MM.1S (cell line): ENCODE data around the gene IL17RE.

Experiments
- DNase-seq: peaks from one replicate; pipeline ENCODE4 v3.0.0-alpha.2; 2015
- H2AFZ ChIP-seq: fragments of 300-600 bp; sonication (generic); 2 replicates; pipeline ENCODE4 v1.6.0; 2016; ENCODE audit warnings: antibody characterized with exemption, low read length
- H3F3A ChIP-seq: fragments of 300-600 bp; sonication (generic); 2 replicates; pipeline ENCODE4 v1.6.1; 2016; ENCODE audit warnings: mild to moderate bottlenecking, antibody characterized with exemption, low read length, moderate library complexity, mixed read lengths; ENCODE audit not compliant: insufficient read depth
- H3K27ac ChIP-seq: fragments of 300-600 bp; sonication (generic); 2 replicates; pipeline ENCODE4 v1.5.1; 2016; ENCODE audit warnings: mild to moderate bottlenecking, low read length
- H3K27me3 ChIP-seq: fragments of 300-600 bp; sonication (generic); replicated peaks from 2 replicates; pipeline ENCODE4 v1.6.0; 2016; ENCODE audit warnings: low read length; ENCODE audit not compliant: insufficient read depth
- H3K36me3 ChIP-seq: fragments of 300-600 bp; sonication (generic); replicated peaks from 2 replicates; pipeline ENCODE4 v1.6.1; 2016; ENCODE audit warnings: mild to moderate bottlenecking, low read length, mixed read lengths; ENCODE audit not compliant: insufficient read depth
- H3K4me1 ChIP-seq: fragments of 300-600 bp; sonication (generic); 2 replicates; pipeline ENCODE4 v1.6.1; 2016; ENCODE audit warnings: low read length, mixed read lengths
- H3K4me2 ChIP-seq: fragments of 300-600 bp; sonication (generic); 2 replicates; pipeline ENCODE4 v1.6.0; 2016; ENCODE audit warnings: low read depth, low read length
- H3K4me3 ChIP-seq: fragments of 300-600 bp; sonication (generic); 2 replicates; pipeline ENCODE4 v1.5.1; 2016; ENCODE audit warnings: low read length, mixed read lengths
- H3K79me2 ChIP-seq: fragments of 300-600 bp; sonication (generic); 2 replicates; pipeline ENCODE4 v1.6.1; 2016; ENCODE audit warnings: mixed run types, low read length, mixed read lengths
- H3K9ac ChIP-seq: fragments of 300-600 bp; sonication (generic); 2 replicates; pipeline ENCODE4 v1.6.1; 2016; ENCODE audit warnings: low read length, mixed read lengths
- H3K9me2 ChIP-seq: fragments of 300-600 bp; sonication (generic); replicated peaks from 2 replicates; pipeline ENCODE4 v1.6.1; 2016; ENCODE audit warnings: mild to moderate bottlenecking, low read length, mixed read lengths; ENCODE audit not compliant: insufficient read depth
- H3K9me3 ChIP-seq: fragments of 300-600 bp; sonication (generic); replicated peaks from 2 replicates; pipeline ENCODE4 v1.6.1; 2016; ENCODE audit warnings: mild to moderate bottlenecking, low read length, mixed read lengths; ENCODE audit not compliant: insufficient read depth
- H4K20me1 ChIP-seq: fragments of 300-600 bp; sonication (generic); 2 replicates; pipeline ENCODE4 v1.6.1; 2016; ENCODE audit warnings: mild to moderate bottlenecking, low read length, moderate library complexity, mixed read lengths; ENCODE audit not compliant: insufficient read depth
- EZH2 ChIP-seq: fragments of 300-600 bp; sonication (generic); optimal IDR thresholded peaks from 2 replicates; pipeline ENCODE3; 2017; ENCODE audit warnings: low read depth, mild to moderate bottlenecking, antibody characterized with exemption, low read length, mixed read lengths
- EZH2phosphoT487 ChIP-seq: fragments of 300-600 bp; sonication (generic); IDR thresholded peaks from 2 replicates; pipeline ENCODE4 v1.6.1; 2018; ENCODE audit warnings: antibody characterized with exemption, low read length
- TF ChIP-seq, protein P1 (sequence below): fragments of 300-600 bp; sonication (generic); IDR thresholded peaks from 2 replicates; pipeline ENCODE4 v1.5.1; 2016; ENCODE audit warnings: antibody characterized with exemption, low read length, mixed read lengths

Gene IL17RE

DNA sequence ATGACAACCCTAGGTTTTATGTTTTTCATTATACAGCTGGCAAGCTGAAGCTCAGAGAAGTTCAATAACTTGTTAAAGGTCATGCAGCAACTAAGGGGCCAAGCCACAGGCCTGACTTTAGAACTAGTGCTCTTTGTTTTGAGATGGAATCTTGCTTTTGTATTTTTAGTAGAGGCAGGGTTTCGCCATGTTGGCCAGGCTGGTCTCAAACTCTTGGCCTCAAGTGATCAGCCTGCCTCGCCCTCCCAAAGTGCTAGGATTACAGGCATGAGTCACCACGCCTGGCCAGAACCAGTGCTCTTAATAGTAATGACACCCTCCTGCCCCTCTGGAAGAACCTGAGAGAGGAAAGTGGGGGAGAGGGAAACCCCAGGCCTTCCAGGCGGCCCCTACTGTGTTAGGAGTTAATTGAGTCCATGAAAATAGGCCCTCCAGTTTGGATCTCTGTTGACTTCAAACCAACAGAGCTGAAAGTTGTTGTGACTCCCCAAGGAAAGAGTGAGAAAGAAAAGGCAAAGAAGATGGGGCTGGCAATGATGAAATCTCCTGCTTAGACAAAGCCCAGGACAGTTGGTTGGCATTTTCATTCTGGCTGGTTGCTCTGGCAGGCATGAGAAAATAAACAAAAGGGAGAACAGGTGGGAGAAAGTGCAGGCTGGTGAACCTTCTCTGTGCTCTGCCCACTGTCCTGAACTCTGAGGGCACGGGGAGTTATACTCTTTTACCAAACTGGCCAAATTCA is 53.1 kb downstream of the IL17RE start:
- Histone ChIP-seq H3K27ac (no peak overlapping the region), H3F3A (no peaks in the 10 kb centered on the region), H3K27me3 (no peaks in the 10 kb centered on the region), H4K20me1 (no peaks in the 10 kb centered on the region), H3K9ac (no peak overlapping the region), H3K79me2 (no peaks in the 10 kb centered on the region), H3K9me3 (no peaks in the 10 kb centered on the region), H3K4me2 (no peak overlapping the region), H3K36me3 (no peaks in the 10 kb centered on the region), H3K4me1 (0 out of 2 replicates have a peak, but pooled peaks cover 5% of the 10 kb centered on the region), H3K4me3 (no peak overlapping the region), H2AFZ (no peak overlapping the region), H3K9me2 (no peaks in the 10 kb centered on the region)
- TF ChIP-seq EZH2 (no peak), EZH2phosphoT487 (no peak)
- TF ChIP-seq, protein P1, sequence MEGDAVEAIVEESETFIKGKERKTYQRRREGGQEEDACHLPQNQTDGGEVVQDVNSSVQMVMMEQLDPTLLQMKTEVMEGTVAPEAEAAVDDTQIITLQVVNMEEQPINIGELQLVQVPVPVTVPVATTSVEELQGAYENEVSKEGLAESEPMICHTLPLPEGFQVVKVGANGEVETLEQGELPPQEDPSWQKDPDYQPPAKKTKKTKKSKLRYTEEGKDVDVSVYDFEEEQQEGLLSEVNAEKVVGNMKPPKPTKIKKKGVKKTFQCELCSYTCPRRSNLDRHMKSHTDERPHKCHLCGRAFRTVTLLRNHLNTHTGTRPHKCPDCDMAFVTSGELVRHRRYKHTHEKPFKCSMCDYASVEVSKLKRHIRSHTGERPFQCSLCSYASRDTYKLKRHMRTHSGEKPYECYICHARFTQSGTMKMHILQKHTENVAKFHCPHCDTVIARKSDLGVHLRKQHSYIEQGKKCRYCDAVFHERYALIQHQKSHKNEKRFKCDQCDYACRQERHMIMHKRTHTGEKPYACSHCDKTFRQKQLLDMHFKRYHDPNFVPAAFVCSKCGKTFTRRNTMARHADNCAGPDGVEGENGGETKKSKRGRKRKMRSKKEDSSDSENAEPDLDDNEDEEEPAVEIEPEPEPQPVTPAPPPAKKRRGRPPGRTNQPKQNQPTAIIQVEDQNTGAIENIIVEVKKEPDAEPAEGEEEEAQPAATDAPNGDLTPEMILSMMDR: no peak
- no peak for DNase-seq

DNA sequence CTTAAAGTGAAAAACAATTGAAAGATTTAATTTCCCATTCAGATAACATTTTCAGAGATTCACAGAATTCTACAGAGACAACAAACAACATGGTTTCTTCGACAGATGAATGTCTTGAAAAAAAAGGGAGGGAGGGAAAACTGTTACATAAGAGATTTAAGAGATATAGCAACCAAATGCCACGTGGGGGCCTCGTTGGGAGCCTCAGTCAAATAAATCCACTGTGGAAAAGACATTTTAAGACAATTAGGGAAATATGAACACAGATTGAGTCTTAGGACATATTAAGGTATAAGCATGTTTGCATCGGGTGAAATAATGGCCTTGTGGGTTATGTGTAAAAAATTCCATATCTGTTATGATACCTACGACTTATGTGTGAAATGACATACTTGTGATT is 54.6 kb downstream of the IL17RE start:
- TF ChIP-seq EZH2phosphoT487: no peak
- TF ChIP-seq EZH2: no peak
- TF ChIP-seq, protein P1: no peak
- Histone ChIP-seq H3K36me3 (no peaks in the 10 kb centered on the region), H3K4me1 (no peaks in the 10 kb centered on the region), H4K20me1 (no peaks in the 10 kb centered on the region), H3K79me2 (no peaks in the 10 kb centered on the region), H3K9me3 (no peaks in the 10 kb centered on the region), H3K4me3 (no peak overlapping the region), H3K27me3 (no peaks in the 10 kb centered on the region), H3K27ac (no peak overlapping the region), H3K4me2 (no peak overlapping the region), H3K9me2 (no peaks in the 10 kb centered on the region), H2AFZ (no peak overlapping the region), H3F3A (no peaks in the 10 kb centered on the region), H3K9ac (no peak overlapping the region)
- no peak for DNase-seq

DNA sequence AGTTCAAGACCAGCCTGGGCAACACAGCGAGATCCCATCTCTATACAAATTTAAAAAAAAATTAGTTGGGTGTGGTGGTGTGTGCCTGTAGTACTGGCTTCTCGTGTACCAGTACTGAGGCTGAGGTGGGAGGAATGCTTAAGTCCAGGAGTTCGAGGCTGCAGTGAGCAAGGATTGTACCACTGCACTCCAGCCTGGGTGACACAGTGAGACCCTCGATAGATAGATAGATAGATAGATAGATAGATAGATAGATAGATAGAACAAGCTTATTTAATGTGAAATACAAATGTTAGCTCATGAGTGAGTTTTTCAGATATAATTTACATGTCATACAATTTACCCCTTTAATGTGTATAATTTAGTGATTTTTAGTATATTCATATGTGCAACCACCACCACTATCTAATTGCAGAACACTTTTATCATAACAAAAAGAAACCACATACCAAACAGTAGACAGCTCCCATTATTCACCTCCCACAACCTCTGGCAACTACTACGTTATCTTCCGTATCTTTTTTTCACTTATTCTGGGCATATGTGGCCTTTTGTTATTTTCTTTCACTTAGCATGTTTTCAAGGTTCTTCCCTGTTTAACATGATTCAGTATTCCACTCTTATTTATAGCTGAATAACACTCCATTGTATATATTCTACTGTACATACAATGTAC is 62.7 kb downstream of the IL17RE start:
- no peak overlapping the region for H3K4me3 ChIP-seq
- no peaks in the 10 kb centered on the region for H3K9me2 ChIP-seq
- no peak overlapping the region for H3K4me2 ChIP-seq
- no peaks in the 10 kb centered on the region for H3K9me3 ChIP-seq
- no peak for DNase-seq
- H3K4me1 ChIP-seq: no peaks in the 10 kb centered on the region
- H3K9ac ChIP-seq: no peak overlapping the region
- TF ChIP-seq EZH2 (no peak), EZH2phosphoT487 (no peak)
- TF ChIP-seq, protein P1: no peak
- no peaks in the 10 kb centered on the region for H3K79me2 ChIP-seq
- no peaks in the 10 kb centered on the region for H3F3A ChIP-seq
- no peak overlapping the region for H2AFZ ChIP-seq
- no peaks in the 10 kb centered on the region for H3K36me3 ChIP-seq
- H3K27me3 ChIP-seq: no peaks in the 10 kb centered on the region
- no peak overlapping the region for H3K27ac ChIP-seq
- H4K20me1 ChIP-seq: no peaks in the 10 kb centered on the region
